Skeletal muscle tissue (tissue), 4 donors: ENCODE measurements around the gene MYCN. TPM values are rescaled to one million over a fixed set of nuclear protein-coding genes. Genes with fewer than 3 reads are reported as not detected.
"Not testable (repeated sequence)": the region's sequence is repeated elsewhere in the genome, so short reads cannot be mapped to it uniquely, and the experiment has no call there.

Experiments
- H3K27ac ChIP-seq: one replicate; pipeline ENCODE4 v1.7.0; 2013; ENCODE audit warnings: mild to moderate bottlenecking, low read depth, low read length, inconsistent platforms
- H3K27me3 ChIP-seq, 3 donors: one replicate each; pipeline ENCODE4 v1.7.0; 2013; ENCODE audit warnings: low read length in 3 of 3; ENCODE audit not compliant: control insufficient read depth in 3 of 3, insufficient read depth in 3 of 3
- H3K36me3 ChIP-seq, 3 donors: one replicate each; pipeline ENCODE4 v1.7.0; 2013; ENCODE audit warnings: low read length in 3 of 3; ENCODE audit not compliant: control insufficient read depth in 3 of 3, insufficient read depth in 3 of 3
- H3K4me1 ChIP-seq, 3 donors: one replicate each; pipeline ENCODE4 v1.7.0; 2013; ENCODE audit warnings: low read length in 3 of 3, mild to moderate bottlenecking in 3 of 3; ENCODE audit not compliant: control insufficient read depth in 3 of 3, insufficient read depth in 3 of 3
- H3K4me3 ChIP-seq, 3 donors: one replicate each; pipeline ENCODE4 v1.7.0; 2013; ENCODE audit warnings: low read length in 3 of 3
- H3K9ac ChIP-seq, 3 donors: one replicate each; pipeline ENCODE4 v1.7.0; 2013; ENCODE audit warnings: low read length in 3 of 3, mild to moderate bottlenecking in 3 of 3, moderate library complexity in 2 of 3, low read depth in 1 of 3
- H3K9me3 ChIP-seq, 3 donors: one replicate each; pipeline ENCODE4 v1.7.0; 2013; ENCODE audit warnings: low read length in 3 of 3; ENCODE audit not compliant: control insufficient read depth in 3 of 3
- total RNA-seq: library from RNA; depleted of rRNA; stranded (reverse); fragments of >200 nt; gene quantifications from one replicate; pipeline ENCODE4 v1.2.3, GENCODE V29; 2014
- donor health status: Osteomylitis.

The MYCN gene
- total RNA-seq, 1 donor from 2014 or later = 7.3 TPM

GRCh38 chr2:15951936-15952335 is 11.6 kb downstream of the MYCN start:
- not testable (repeated sequence) for H3K4me1 ChIP-seq, H3K9ac ChIP-seq, H3K9me3 ChIP-seq, H3K36me3 ChIP-seq, H3K4me3 ChIP-seq, H3K27me3 ChIP-seq, H3K27ac ChIP-seq

- no peaks in the 10 kb centered on the region for H3K27me3 ChIP-seq
- H3K9ac ChIP-seq = no peak overlapping the region
- H3K27ac ChIP-seq = no peak overlapping the region
- no peaks in the 10 kb centered on the region for H3K36me3 ChIP-seq
- H3K4me3 ChIP-seq = no peak overlapping the region
- no peaks in the 10 kb centered on the region for H3K9me3 ChIP-seq
- H3K4me1 ChIP-seq = no peaks in the 10 kb centered on the region
These were observed 12.2 kb downstream of the MYCN start for GRCh38 chr2:15952451-15953146.

GRCh38 chr2:15953147-15953630 is 12.8 kb downstream of the MYCN start:
- H3K4me1 ChIP-seq = no peaks in the 10 kb centered on the region
- no peaks in the 10 kb centered on the region for H3K36me3 ChIP-seq
- no peak overlapping the region for H3K9ac ChIP-seq
- no peaks in the 10 kb centered on the region for H3K27me3 ChIP-seq
- H3K4me3 ChIP-seq = no peak overlapping the region
- no peak overlapping the region for H3K27ac ChIP-seq
- H3K9me3 ChIP-seq = no peaks in the 10 kb centered on the region

GRCh38 chr2:15953891-15954680 is 13.7 kb downstream of the MYCN start:
- no peaks in the 10 kb centered on the region for H3K9me3 ChIP-seq
- H3K36me3 ChIP-seq = no peaks in the 10 kb centered on the region
- no peak overlapping the region for H3K4me3 ChIP-seq
- no peaks in the 10 kb centered on the region for H3K4me1 ChIP-seq
- H3K9ac ChIP-seq = no peak overlapping the region
- H3K27ac ChIP-seq = no peak overlapping the region
- H3K27me3 ChIP-seq = no peaks in the 10 kb centered on the region

GRCh38 chr2:15954761-15955160 is 14.4 kb downstream of the MYCN start:
- Histone ChIP-seq H3K27ac (no peak overlapping the region), H3K4me1 (no peaks in the 10 kb centered on the region), H3K36me3 (no peaks in the 10 kb centered on the region), H3K27me3 (no peaks in the 10 kb centered on the region), H3K9ac (no peak overlapping the region), H3K4me3 (no peak overlapping the region), H3K9me3 (no peaks in the 10 kb centered on the region)

DNA sequence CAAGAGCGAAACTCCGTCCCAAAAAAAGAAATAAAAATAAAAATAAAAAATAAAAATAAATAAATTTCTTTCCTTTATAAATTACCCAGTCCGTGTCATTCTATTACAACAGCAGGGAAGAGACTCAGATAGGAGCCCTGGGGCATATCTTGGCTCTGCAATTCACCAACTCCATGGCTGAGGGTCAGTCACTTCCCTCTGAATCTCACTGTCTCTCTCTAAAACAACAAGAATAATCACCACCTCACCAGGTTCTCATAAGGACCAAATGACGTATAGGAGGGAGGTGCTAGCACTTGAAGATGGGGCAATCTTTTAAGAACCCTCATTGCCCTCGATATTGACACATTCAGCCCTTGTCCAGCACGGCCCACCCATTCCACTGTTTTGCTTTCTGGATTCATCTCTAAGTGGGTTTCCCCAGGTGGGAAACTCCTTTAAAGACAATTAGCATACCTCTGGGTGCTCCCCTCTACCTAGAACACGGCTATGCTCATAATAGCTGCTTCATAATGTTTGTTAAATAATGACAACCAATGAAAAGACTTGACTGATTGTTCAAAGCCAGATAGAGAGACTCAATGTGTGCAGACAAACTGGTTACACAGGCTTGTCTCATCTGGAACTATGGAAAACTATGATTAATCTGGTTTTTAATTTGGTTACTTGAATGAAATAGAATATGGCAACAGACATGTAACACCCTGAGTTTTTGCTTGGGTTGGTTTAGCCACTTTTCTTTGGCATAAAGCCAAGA is 15.1 kb downstream of the MYCN start:
- no peaks in the 10 kb centered on the region for H3K4me1 ChIP-seq
- no peak overlapping the region for H3K27ac ChIP-seq
- H3K9ac ChIP-seq = no peak overlapping the region
- no peak overlapping the region for H3K4me3 ChIP-seq
- H3K36me3 ChIP-seq = no peaks in the 10 kb centered on the region
- H3K9me3 ChIP-seq = no peaks in the 10 kb centered on the region
- H3K27me3 ChIP-seq = no peaks in the 10 kb centered on the region

GRCh38 chr2:15956230-15956629 is 15.9 kb downstream of the MYCN start:
- no peaks in the 10 kb centered on the region for H3K27me3 ChIP-seq
- no peaks in the 10 kb centered on the region for H3K4me1 ChIP-seq
- no peaks in the 10 kb centered on the region for H3K9me3 ChIP-seq
- H3K4me3 ChIP-seq = no peak overlapping the region
- H3K27ac ChIP-seq = no peak overlapping the region
- H3K9ac ChIP-seq = no peak overlapping the region
- no peaks in the 10 kb centered on the region for H3K36me3 ChIP-seq

DNA sequence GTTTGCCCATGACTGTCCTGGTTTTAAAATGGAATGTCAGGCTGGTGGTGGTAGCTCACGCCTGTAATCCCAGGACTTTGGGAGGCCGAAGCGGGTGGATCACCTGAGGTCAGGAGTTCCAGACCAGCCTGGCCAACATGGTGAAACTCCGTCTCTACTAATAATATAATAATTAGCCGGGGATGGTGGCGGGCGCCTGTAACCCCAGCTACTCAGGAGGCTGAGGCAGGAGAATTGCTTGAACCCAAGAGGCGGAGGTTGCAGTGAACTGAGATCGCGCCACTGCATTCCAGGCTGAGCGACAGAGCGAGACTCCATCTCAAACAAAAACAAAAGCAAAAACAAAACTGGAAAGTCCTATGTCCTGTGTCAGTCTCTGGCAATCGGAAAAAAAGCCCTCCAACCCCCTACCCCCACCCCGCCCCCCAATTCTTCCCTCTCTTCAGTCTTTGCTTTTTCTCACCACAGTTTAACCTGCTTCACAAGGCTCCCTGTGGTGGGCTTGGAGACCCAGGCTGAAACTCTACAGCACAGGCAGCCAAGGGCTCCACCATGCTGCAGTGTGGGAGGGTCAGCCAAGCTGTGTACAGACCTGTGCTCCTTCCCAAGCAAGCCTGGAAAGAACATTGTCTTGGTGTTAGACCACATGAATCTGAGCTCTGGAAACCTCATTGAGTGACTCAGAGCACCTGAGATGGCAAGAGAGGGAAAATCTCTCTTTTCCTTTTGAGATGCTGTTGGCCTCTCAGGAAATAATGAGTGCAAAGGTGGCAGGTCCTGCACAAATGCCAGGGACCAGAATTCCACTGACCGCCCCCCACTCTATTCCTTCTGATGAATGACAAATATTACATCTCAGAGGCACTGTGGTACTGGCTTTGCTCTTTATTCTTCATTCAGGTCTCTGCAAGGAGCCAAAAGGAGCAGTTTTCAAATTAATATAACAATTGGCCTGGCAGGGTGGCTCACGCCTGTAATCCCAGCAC is 16.7 kb downstream of the MYCN start:
- no peaks in the 10 kb centered on the region for H3K9me3 ChIP-seq
- H3K36me3 ChIP-seq = no peaks in the 10 kb centered on the region
- no peak overlapping the region for H3K27ac ChIP-seq
- no peaks in the 10 kb centered on the region for H3K4me1 ChIP-seq
- no peak overlapping the region for H3K9ac ChIP-seq
- no peak overlapping the region for H3K4me3 ChIP-seq
- no peaks in the 10 kb centered on the region for H3K27me3 ChIP-seq

GRCh38 chr2:15957881-15958713 is 17.7 kb downstream of the MYCN start:
- no peak overlapping the region for H3K9ac ChIP-seq
- no peaks in the 10 kb centered on the region for H3K9me3 ChIP-seq

More at GRCh38 chr2:15957881-15958713, 17.7 kb downstream of the MYCN start:
- Histone ChIP-seq H3K4me1 (no peaks in the 10 kb centered on the region), H3K36me3 (no peaks in the 10 kb centered on the region), H3K27ac (no peak overlapping the region), H3K4me3 (no peak overlapping the region), H3K27me3 (no peaks in the 10 kb centered on the region)
